Pulmonary artery endothelial cell (primary cell): ENCODE measurements around the gene TAS1R3. TPM values are rescaled to one million over a fixed set of nuclear protein-coding genes. Genes with fewer than 3 reads are reported as not detected.

ENCODE experiments used
- DNase-seq: peaks from one replicate; pipeline ENCODE4 v3.0.0-alpha.2; 2011; ENCODE audit warnings: low read depth, low spot score
- total RNA-seq: library from RNA; depleted of rRNA; stranded (reverse); fragments of >200 nt; gene quantifications from 2 replicates; pipeline ENCODE4 v1.2.3, GENCODE V29; 2014

TAS1R3 gene
- total RNA-seq, 1 donor from 2014 or later = 0.13 TPM

DNA sequence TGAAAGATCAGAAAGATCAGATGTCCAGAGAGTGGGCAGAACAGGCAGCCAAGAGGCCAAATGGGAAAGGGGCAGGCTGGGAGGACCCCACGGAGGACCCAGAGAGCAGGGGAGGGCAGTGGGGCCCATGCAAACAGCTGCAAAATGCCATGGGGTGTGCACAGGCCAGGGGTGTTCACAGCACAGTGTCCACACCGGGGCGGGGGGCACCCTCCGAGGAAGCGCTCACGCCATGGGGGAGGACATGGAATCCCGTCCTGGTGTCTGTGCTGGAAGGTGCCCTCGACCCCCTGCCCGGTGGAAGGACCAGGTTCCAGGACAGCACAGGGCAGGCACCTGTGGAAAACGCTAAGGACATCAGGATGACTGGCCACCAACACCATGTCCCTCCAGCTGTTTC, 8.1 kb upstream of the TAS1R3 start:
- DNase-seq = no peak

DNA sequence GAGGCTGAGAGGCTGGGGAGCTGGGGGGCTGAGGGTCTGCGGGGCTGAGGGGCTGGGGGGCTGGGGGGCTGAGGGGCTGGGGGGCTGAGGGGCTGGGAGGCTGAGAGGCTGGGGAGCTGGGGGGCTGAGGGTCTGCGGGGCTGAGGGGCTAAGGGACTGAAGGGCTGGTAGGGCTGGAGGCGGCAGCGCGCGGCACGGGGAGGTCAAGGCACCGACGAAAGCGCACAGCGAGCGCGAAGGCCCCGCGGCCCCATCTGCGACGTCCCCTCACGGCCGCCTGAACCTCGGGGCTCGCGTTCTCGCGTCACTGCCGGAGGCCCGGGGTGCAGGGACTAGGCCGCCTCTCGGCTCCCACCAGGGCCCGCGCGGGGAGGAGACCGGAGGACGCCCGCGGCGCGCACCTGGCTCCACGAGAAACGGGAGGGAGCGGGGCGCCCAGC, 7.0 kb upstream of the TAS1R3 start:
- DNase-seq = no peak

DNA sequence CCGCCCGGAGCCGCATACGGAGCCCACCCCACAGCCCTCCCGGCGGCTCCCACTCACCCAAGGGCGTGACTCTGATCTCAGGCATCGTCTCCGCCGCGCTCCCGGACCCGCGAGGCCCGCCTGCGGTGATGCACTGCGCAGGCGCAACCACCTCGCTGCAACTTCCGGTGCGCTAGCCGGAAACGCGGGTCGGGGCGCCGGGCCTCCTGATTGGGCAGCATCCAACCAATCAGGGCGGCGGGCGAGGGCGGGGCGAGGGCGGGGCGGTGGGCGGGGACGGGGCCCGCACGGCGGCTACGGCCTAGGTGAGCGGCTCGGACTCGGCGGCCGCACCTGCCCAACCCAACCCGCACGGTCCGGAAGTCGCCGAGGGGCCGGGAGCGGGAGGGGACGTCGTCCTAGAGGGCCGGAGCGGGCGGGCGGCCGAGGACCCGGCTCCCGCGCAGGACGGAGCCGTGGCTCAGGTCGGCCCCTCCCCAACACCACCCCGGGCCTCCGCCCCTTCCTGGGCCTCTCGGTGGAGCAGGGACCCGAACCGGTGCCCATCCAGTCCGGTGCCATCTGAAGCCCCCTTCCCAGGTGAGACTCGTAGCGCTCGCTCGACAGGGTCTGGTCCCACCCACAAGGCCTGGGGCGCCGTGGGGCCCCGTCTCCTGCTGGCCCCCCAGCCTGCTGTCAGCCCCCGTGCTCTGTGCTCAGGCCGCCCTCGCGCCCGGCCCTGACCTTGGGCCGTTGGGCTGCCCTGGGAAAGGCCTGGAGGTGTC, 6.4 kb upstream of the TAS1R3 start, which contains the start of the genes CPTP and INTS11:
CPTP (plus strand) TSS at position 279 of the 764 bp plus-strand sequence. CDS start 2,109 bp downstream, outside the sequence.
INTS11 (minus strand) TSS at position 137 of the 764 bp plus-strand sequence; CDS start at position 85, 52 bp downstream.
- peak; percentile 54 for DNase-seq

DNA sequence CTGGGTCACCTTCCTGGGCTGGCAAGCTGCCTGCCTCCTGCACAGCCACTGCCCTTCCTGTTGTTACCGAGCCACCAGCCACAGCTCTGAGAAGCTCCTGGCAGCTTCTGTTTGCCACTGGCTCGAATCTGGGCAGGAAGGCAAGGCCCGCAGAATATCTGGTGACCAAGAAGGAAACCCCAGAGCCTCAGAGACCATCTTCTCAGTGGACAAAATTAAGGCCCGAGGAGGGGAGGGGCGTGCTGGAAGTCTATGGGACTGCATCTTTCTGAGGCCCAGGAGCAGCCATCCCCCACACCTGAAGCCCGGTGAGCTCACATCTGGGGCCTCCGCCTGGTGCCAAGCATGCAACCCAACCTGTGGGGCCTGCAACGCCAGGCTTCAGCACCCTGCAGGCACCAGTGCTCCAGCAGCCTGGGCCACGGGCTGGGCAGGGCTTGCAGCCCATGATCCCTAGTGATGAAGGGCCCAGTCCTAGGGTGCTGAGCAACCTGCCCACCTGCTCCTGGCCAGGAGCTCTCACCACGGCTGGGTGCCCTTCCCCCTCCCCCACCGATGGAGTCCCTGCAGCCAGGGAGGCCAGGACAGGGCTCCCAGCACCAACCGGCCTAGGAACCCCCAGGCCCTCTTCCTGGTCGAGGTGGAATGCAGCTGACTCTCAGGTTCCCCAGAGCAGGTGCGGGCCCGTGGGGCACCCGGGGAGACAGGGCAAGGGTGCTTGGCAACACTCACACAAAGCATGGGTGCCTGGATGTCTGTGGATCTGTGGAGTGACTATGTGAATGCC, 5.6 kb upstream of the TAS1R3 start:
- no peak for DNase-seq

DNA sequence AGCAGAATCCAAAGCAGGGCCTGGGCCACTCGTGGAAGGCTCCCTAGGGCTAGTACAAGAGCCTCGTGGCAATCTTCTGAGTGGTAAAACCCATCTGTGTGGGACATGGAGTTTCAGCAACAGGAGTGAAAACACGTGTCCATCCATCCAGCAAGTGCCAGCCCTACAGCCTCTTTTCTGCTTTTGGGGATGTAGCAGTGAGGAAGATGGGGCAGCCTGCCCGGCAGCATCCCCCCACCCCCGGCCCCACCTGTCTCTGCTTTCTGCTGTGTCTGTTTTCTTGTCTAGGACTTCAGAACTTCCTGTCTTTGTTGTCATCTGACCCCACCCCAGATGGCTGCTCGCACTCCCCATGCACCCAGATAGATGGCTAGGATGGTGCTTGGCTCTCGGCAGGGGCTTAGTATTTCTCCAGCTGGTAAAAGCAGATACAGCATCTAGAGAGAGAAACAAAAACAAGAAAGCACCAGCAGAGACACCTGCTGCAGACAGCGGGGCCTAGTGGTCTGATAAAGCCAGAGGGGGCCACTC, 4.9 kb upstream of the TAS1R3 start:
- no peak for DNase-seq

DNA sequence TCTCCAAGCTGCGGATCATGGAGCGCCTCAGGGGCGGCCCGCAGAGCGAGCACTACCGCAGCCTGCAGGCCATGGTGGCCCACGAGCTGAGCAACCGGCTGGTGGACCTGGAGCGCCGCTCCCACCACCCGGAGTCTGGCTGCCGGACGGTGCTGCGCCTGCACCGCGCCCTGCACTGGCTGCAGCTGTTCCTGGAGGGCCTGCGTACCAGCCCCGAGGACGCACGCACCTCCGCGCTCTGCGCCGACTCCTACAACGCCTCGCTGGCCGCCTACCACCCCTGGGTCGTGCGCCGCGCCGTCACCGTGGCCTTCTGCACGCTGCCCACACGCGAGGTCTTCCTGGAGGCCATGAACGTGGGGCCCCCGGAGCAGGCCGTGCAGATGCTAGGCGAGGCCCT, 3.8 kb upstream of the TAS1R3 start:
- no peak for DNase-seq

DNA sequence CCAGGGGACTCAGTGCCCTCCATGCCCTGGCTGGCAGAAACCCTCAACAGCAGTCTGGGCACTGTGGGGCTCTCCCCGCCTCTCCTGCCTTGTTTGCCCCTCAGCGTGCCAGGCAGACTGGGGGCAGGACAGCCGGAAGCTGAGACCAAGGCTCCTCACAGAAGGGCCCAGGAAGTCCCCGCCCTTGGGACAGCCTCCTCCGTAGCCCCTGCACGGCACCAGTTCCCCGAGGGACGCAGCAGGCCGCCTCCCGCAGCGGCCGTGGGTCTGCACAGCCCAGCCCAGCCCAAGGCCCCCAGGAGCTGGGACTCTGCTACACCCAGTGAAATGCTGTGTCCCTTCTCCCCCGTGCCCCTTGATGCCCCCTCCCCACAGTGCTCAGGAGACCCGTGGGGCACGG, 2.8 kb upstream of the TAS1R3 start:
- no peak for DNase-seq

DNA sequence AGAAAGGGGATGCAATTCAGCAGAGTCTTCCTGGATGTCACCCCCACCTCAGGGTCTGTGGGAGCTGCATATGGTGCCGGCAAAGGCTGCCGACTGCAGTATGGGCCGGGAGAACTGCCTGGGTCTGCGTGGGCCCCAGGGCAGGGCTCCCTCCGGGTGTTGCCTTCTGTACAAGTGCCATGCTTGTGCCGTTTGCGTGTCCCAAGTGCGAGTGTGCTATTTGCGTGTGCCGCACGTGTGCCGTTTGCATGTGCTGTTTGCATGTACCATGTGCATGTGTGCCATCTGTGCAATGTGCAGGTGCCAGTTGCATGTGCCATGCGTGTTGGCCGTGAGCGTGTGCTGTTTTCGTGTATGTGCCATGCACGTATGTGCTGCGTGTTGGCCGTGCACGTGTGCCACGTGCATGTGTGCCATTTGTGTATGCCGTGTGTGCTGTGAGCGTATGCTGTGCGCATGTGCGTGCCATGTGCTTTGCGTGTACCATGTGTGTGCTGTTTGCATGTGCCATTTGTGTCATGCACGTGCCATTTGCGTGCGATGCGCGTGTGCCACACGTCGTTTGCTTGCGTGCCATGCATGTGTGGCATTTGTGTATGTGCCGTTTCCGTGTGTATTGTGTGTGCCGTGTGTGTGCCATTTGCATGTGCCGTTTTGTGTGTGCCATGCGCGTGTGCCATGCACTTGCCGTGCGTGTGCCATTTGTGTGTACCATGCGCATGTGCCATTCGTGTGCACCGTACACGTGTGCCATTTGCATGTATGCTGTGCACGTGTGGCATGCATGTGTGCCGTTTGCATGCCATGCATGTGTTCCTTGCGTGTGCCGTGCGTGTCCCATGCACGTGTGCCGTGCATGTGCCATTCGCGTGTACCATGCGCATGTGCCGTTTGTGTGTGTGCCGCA, 1.5 kb upstream of the TAS1R3 start:
- DNase-seq = no peak

DNA sequence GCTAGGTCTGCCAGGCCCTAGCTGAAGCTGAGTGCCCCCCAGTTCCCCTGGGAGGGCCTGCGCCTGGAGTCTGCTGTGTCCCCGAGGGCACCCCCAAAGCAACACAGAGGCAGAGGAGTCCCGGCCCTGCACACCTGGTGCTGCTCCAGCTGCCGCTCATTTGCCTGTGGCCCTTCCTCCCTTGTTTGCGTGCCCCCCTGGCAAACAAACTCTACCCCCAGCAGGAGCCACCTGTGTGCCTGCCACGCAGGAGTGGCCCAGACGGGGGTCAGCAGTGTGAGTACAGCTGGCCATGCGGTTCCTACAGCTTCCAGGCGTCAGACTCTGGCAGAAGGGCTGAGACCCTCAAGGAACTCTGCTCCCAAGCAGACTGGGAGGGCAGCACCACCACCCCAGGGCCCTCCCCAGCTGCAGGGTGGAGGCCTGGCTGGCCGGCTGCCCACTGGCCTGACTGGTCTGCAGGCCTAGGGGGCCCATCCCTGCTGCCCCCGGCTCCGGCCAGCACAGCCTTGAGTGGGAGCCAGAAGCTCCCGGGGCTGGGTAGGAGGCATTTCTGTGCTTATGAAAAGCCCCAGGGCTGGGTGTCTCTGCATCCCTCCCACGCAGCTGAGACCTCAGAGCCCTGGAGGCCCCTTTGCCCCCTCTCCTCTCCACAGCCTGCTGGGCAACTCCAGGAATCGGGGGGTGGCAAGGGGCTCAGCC, 563 bp upstream of the TAS1R3 start:
- DNase-seq = no peak

DNA sequence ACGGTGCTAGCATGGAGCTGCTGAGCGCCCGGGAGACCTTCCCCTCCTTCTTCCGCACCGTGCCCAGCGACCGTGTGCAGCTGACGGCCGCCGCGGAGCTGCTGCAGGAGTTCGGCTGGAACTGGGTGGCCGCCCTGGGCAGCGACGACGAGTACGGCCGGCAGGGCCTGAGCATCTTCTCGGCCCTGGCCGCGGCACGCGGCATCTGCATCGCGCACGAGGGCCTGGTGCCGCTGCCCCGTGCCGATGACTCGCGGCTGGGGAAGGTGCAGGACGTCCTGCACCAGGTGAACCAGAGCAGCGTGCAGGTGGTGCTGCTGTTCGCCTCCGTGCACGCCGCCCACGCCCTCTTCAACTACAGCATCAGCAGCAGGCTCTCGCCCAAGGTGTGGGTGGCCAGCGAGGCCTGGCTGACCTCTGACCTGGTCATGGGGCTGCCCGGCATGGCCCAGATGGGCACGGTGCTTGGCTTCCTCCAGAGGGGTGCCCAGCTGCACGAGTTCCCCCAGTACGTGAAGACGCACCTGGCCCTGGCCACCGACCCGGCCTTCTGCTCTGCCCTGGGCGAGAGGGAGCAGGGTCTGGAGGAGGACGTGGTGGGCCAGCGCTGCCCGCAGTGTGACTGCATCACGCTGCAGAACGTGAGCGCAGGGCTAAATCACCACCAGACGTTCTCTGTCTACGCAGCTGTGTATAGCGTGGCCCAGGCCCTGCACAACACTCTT, 1.1 kb downstream of the TAS1R3 start:
- no peak for DNase-seq

DNA sequence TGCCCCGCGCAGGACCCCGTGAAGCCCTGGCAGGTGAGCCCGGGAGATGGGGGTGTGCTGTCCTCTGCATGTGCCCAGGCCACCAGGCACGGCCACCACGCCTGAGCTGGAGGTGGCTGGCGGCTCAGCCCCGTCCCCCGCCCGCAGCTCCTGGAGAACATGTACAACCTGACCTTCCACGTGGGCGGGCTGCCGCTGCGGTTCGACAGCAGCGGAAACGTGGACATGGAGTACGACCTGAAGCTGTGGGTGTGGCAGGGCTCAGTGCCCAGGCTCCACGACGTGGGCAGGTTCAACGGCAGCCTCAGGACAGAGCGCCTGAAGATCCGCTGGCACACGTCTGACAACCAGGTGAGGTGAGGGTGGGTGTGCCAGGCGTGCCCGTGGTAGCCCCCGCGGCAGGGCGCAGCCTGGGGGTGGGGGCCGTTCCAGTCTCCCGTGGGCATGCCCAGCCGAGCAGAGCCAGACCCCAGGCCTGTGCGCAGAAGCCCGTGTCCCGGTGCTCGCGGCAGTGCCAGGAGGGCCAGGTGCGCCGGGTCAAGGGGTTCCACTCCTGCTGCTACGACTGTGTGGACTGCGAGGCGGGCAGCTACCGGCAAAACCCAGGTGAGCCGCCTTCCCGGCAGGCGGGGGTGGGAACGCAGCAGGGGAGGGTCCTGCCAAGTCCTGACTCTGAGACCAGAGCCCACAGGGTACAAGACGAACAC, 1.8 kb downstream of the TAS1R3 start:
- DNase-seq = no peak

DNA sequence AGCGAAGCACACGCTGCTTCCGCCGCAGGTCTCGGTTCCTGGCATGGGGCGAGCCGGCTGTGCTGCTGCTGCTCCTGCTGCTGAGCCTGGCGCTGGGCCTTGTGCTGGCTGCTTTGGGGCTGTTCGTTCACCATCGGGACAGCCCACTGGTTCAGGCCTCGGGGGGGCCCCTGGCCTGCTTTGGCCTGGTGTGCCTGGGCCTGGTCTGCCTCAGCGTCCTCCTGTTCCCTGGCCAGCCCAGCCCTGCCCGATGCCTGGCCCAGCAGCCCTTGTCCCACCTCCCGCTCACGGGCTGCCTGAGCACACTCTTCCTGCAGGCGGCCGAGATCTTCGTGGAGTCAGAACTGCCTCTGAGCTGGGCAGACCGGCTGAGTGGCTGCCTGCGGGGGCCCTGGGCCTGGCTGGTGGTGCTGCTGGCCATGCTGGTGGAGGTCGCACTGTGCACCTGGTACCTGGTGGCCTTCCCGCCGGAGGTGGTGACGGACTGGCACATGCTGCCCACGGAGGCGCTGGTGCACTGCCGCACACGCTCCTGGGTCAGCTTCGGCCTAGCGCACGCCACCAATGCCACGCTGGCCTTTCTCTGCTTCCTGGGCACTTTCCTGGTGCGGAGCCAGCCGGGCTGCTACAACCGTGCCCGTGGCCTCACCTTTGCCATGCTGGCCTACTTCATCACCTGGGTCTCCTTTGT, 2.6 kb downstream of the TAS1R3 start:
- no peak for DNase-seq

DNA sequence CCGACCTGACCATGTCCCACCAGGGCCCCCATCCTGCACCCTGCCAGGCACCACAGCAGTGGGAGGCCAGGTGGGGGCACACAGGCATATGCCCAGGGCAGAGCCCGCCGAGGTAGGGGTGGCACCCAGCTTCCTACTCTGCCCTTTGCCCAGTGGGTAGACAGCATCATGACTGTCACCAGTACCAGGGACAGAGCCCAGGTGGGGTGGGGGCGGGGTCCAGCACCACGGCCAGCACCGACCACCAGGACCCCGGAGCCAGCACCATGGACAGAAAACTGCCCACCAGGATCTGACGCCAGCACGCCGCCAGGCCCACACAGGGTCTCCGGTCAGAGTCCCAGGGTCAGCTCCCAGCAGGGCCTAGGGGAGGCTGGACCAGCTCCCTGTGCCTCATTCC, 3.8 kb downstream of the TAS1R3 start:
- DNase-seq = no peak

DNA sequence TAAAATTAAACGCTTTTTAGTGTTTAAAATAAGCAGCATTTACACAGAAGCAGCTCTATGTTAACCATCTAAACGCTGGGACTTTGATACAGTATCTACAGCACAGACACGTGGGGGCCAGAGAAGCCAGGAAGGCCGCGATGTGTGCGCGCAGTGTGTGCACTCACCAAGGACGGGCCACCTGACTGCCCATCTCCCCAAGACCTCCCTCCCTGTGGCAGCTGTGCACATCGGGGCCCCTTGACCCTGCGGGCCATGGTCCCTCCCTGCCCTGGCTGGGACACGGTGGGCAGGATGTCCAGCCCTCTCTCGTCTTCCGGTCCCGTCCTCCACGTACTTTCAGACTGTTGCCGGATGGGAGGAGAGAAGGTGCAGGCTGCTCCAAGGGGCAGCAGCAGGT, 4.2 kb downstream of the TAS1R3 start:
- DNase-seq = no peak

DNA sequence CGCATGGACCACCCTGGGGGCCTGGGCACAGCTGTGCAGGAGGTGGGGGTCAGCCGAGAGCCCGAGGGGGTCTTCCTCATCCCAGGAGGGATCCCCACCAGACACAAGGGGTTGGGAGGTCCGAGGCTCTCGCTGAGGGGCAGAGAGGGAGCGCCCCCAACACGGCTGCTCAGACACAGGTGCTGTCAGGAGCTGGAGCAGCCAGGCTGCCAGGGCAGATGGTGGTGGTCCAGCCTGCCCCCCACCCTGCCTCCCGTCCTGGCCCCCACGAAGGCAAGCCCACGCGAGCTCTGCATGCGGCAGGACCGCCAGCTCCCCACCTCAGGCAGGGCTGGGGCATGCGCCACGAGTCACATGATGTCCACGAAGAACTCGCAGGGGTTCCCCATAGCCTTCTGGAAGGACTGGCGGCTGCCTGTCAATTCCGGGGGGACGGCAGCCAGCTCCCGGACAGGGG, 4.7 kb downstream of the TAS1R3 start:
- DNase-seq = no peak

DNA sequence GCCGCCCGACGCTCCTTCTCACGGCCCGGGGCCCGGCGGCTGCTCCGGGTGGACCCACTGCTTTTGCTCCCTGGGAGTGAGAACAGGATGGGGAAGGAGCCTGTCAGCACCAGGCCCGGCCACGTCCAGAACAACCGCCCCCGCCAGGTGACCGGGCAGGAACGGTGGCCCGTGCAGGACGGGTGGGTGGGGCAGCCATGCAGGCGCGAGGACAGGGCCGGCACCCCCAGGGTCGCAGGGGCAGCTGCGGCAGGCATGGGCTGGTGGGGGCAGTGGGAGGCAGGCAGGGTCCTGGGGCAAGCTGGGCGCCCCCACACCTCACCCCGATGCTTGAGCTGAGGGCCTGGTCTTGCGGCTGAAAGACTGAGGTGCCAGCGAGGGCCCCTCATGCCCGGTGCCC, 5.4 kb downstream of the TAS1R3 start:
- DNase-seq = no peak

DNA sequence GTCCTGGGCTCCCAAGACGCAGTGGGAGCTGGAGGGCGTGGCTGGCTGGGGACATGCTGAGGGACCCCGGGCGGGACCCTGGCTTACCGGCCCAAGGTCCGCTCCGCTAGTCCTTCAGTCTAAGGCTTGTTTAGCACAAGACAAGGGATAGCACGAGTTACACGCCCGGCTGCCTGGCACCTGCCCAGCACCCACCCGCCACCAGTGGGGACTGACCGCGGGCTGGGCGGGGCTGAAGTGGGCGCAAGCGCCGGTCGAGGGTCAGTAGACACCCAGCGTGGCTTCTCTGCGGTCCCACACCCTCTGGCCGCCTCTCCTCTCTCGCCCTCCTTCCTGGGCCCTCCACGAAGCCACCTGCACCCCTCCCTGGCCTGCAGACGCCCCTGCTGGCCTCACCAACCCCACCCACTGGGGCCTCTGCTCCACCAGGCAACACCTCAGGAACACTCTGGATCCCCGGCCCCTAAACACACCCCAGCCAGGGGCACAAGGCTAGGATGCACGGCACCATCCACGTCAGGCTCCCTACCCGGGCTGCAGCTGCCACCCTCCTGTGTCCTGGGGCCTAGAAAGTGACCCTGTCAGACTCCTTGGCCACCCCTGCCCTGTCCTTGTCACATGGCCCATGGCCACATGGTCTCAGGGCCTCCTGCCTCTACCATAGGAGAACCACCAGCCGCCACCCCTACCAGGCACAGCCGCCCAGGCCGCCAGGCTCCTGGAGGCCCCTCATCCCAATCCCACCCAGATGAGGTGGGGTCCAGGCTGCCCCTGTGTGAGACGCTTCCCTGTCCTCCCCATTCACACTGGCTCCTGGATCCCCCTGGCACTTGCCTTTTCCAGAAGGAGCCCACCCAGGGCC, 6.1 kb downstream of the TAS1R3 start:
- no peak for DNase-seq

DNA sequence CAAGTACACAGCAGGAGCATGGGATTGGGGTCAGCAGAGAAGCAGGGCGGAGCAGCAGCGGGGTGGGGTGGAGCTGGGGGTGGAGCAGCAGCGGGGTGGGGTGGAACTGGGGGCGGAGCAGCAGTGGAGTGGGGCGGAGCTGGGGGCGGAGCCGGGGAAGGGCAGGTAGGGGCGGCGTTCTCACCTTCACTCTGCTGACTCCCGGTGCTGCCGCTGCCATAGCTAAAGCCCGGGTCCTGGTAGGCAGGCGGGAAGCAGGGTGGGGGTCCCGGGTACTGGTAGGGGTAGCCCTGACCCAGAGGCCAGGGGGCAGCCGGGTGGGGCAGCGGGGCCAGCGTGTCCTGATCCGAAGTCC, 6.7 kb downstream of the TAS1R3 start:
- DNase-seq = no peak
